ENCODE data around the gene TPGS1.

TPGS1 gene

DNA sequence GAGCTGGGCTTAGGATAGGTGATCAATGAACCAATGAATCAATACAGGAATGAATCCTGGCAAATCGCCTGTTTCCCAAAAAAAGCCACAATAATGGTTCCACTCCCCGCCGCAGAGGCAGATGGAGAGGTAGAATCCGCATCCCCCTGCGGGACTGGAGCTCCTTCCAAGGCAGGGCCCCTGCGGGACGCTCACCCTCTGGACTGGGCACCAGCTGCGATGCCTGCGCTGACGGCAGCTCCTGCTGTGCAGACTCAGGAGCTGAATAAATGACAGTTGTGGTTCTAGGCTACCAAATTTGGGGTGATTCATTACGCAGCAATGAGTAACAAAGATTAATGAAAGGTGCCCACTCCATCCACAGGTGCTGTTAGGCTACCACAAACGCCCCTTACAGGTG lies 15.4 kb downstream of the TPGS1 start:
- no peak for TF ChIP-seq CTCF (IDR thresholded peaks at IDR 0.05; ENCODE audit: poor library complexity, severe bottlenecking)
- no peaks in the 10 kb centered on the region for H3K4me1 ChIP-seq (ENCODE audit: insufficient read depth, poor library complexity, severe bottlenecking)
- H3K27me3 ChIP-seq (ENCODE audit: insufficient read depth, poor library complexity, severe bottlenecking): no peaks in the 10 kb centered on the region
- H3K27ac ChIP-seq (ENCODE audit: poor library complexity, severe bottlenecking): no peak overlapping the region
- no peak for DNase-seq (ENCODE audit: low spot score)
- no peak for ATAC-seq (ENCODE audit: low read depth)
- H3K4me3 ChIP-seq (ENCODE audit: severe bottlenecking): no peak overlapping the region
- no peaks in the 10 kb centered on the region for H3K36me3 ChIP-seq (ENCODE audit: low read depth)
- no peaks in the 10 kb centered on the region for H3K9me3 ChIP-seq (ENCODE audit: severe bottlenecking)

- no peaks in the 10 kb centered on the region for H3K27me3 ChIP-seq (ENCODE audit: insufficient read depth, poor library complexity, severe bottlenecking)
- H3K4me3 ChIP-seq (ENCODE audit: severe bottlenecking): no peak overlapping the region
- no peaks in the 10 kb centered on the region for H3K4me1 ChIP-seq (ENCODE audit: insufficient read depth, poor library complexity, severe bottlenecking)
- no peak for DNase-seq (ENCODE audit: low spot score)
- H3K27ac ChIP-seq (ENCODE audit: poor library complexity, severe bottlenecking): no peak overlapping the region
- no peak for TF ChIP-seq CTCF (IDR thresholded peaks at IDR 0.05; ENCODE audit: poor library complexity, severe bottlenecking)
- H3K36me3 ChIP-seq (ENCODE audit: low read depth): no peaks in the 10 kb centered on the region
- no peaks in the 10 kb centered on the region for H3K9me3 ChIP-seq (ENCODE audit: severe bottlenecking)
- peak; percentile 17; the same call in 1 of the 3 replicates for ATAC-seq (ENCODE audit: low read depth)
Measured at GRCh38 chr19:524062-524674, 16.9 kb downstream of the TPGS1 start.

DNA sequence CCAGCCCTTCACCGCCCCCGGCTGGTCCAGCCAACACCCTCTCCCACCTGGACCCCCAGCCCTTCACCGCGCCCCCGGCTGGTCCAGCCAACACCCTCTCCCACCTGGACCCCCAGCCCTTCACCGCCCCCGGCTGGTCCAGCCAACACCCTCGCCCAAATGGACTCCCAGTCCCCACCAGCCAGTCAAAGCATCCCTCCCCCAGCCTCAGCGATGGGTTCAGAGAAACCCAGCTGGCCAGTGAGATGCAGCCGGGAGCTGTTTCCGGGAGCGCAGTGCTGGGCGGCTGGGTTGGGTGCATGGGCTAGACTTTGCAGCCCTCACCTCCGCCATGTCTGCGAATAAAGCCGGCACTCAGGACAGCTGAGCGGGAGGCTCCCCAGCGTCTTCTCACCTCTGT lies 17.7 kb downstream of the TPGS1 start:
- TF ChIP-seq CTCF (IDR thresholded peaks at IDR 0.05; ENCODE audit: poor library complexity, severe bottlenecking): no peak
- Histone ChIP-seq H3K9me3 (ENCODE audit: severe bottlenecking) (no peaks in the 10 kb centered on the region), H3K27me3 (ENCODE audit: insufficient read depth, poor library complexity, severe bottlenecking) (no peaks in the 10 kb centered on the region), H3K27ac (ENCODE audit: poor library complexity, severe bottlenecking) (no peak overlapping the region), H3K4me1 (ENCODE audit: insufficient read depth, poor library complexity, severe bottlenecking) (no peaks in the 10 kb centered on the region), H3K4me3 (ENCODE audit: severe bottlenecking) (no peak overlapping the region), H3K36me3 (ENCODE audit: low read depth) (no peaks in the 10 kb centered on the region)
- DNase-seq (ENCODE audit: low spot score): no peak
- no peak for ATAC-seq (ENCODE audit: low read depth)

- H3K9me3 ChIP-seq (ENCODE audit: severe bottlenecking): no peaks in the 10 kb centered on the region
- TF ChIP-seq CTCF (IDR thresholded peaks at IDR 0.05; ENCODE audit: poor library complexity, severe bottlenecking): no peak
- H3K36me3 ChIP-seq (ENCODE audit: low read depth): no peaks in the 10 kb centered on the region
- ATAC-seq (ENCODE audit: low read depth) (no peak), DNase-seq (ENCODE audit: low spot score) (no peak)
- no peak overlapping the region for H3K27ac ChIP-seq (ENCODE audit: poor library complexity, severe bottlenecking)
- no peaks in the 10 kb centered on the region for H3K4me1 ChIP-seq (ENCODE audit: insufficient read depth, poor library complexity, severe bottlenecking)
- H3K4me3 ChIP-seq (ENCODE audit: severe bottlenecking): no peak overlapping the region
- H3K27me3 ChIP-seq (ENCODE audit: insufficient read depth, poor library complexity, severe bottlenecking): no peaks in the 10 kb centered on the region
Measured at GRCh38 chr19:525857-526419, 18.6 kb downstream of the TPGS1 start.

Measured in RWPE2 (cell line).